MCF 10A (cell line): ENCODE results near the gene GRIK3. TPM values are rescaled to one million over a fixed set of nuclear protein-coding genes. Genes with fewer than 3 reads are reported as not detected.

Source experiments
- BruUV-seq: library from RNA; stranded (reverse); fragments of 400-500 nt; replicated peaks from 2 replicates; lab custom pipeline; 2021; lab: Mats Ljungman, UMichigan
- CTCF ChIA-PET: fragments of 300-600 bp; sonication (Branson Sonifier 250); formaldehyde crosslinking; extraction: SDS; loops from one replicate; lab custom pipeline; 2021; ENCODE audit warnings: antibody characterized with exemption, inconsistent platforms; lab: Yijun Ruan, JAX
- POLR2A ChIA-PET: fragments of 300-600, 350-650 bp; sonication (Branson Sonifier 250); formaldehyde crosslinking; extraction: SDS; loops from one replicate; lab custom pipeline; 2020; ENCODE audit warnings: antibody characterized with exemption, inconsistent platforms; lab: Yijun Ruan, JAX
- DNase-seq: peaks from one replicate; pipeline ENCODE4 v3.0.0-alpha.2; 2018; ENCODE audit not compliant: unreplicated experiment
- H3K27ac Mint-ChIP-seq: one replicate; pipeline ENCODE4 v1.8.0; 2022; ENCODE audit warnings: mild to moderate bottlenecking, low read depth, mixed read lengths; ENCODE audit not compliant: unreplicated experiment
- H3K27me3 Mint-ChIP-seq: one replicate; pipeline ENCODE4 v1.8.0; 2022; ENCODE audit warnings: mixed read lengths; ENCODE audit not compliant: insufficient read depth, unreplicated experiment
- H3K36me3 Mint-ChIP-seq: one replicate; pipeline ENCODE4 v1.8.0; 2022; ENCODE audit warnings: mild to moderate bottlenecking, moderate library complexity, mixed read lengths; ENCODE audit not compliant: insufficient read depth, unreplicated experiment
- H3K4me1 Mint-ChIP-seq: one replicate; pipeline ENCODE4 v1.8.0; 2022; ENCODE audit warnings: mixed read lengths; ENCODE audit not compliant: insufficient read depth, unreplicated experiment
- H3K4me3 Mint-ChIP-seq: one replicate; pipeline ENCODE4 v1.8.0; 2022; ENCODE audit warnings: mild to moderate bottlenecking, moderate library complexity, mixed read lengths; ENCODE audit not compliant: unreplicated experiment
- H3K9me3 Mint-ChIP-seq: one replicate; pipeline ENCODE4 v1.8.0; 2022; ENCODE audit warnings: mixed read lengths; ENCODE audit not compliant: unreplicated experiment
- CTCF ChIP-seq: fragments of 200-600 bp; IDR thresholded peaks from one replicate; pipeline ENCODE4 v1.8.0; 2022; ENCODE audit warnings: antibody characterized with exemption, mild to moderate bottlenecking; ENCODE audit not compliant: unreplicated experiment
- intact Hi-C: fragments of 100-400 bp; cut with micrococcal nuclease; formaldehyde crosslinking; loops from 2 replicates; pipeline ENCODE4 v1.14.1; 2022
- total RNA-seq: library from RNA; stranded (reverse); gene quantifications from 2 replicates; pipeline ENCODE4 v1.2.3, GENCODE V29; 2022

GRIK3 gene
- total RNA-seq, 1 experiment from 2014 or later, result not detected

GRCh38 chr1:36937371-36937770 lies 96.9 kb downstream of the GRIK3 start:
- ChIA-PET POLR2A (no interaction called here), CTCF (no interaction called here)
- H3K4me1 Mint-ChIP-seq, result no peaks in the 10 kb centered on the region
- H3K36me3 Mint-ChIP-seq, result no peaks in the 10 kb centered on the region
- no peak for TF ChIP-seq CTCF
- BruUV-seq, result no TSS peak
- intact Hi-C loops, result no loop called here
- no peak for DNase-seq
- no peak overlapping the region for H3K4me3 Mint-ChIP-seq
- no peak overlapping the region for H3K27ac Mint-ChIP-seq
- H3K27me3 Mint-ChIP-seq, result no peaks in the 10 kb centered on the region
- peaks cover 12% of the 10 kb centered on the region for H3K9me3 Mint-ChIP-seq

- DNase-seq, result no peak
- no TSS peak for BruUV-seq
- ChIA-PET POLR2A (no interaction called here), CTCF (no interaction called here)
- intact Hi-C loops, result no loop called here
- Mint-ChIP-seq H3K36me3 (no peaks in the 10 kb centered on the region), H3K4me1 (no peaks in the 10 kb centered on the region), H3K4me3 (no peak overlapping the region), H3K27me3 (no peaks in the 10 kb centered on the region), H3K27ac (no peak overlapping the region), H3K9me3 (peaks cover 12% of the 10 kb centered on the region)
- TF ChIP-seq CTCF, result no peak
These were observed 100.3 kb downstream of the GRIK3 start for GRCh38 chr1:36934061-36934460.

GRCh38 chr1:36927826-36928225 lies 106.5 kb downstream of the GRIK3 start:
- no peaks in the 10 kb centered on the region for H3K27me3 Mint-ChIP-seq
- H3K27ac Mint-ChIP-seq, result no peak overlapping the region
- DNase-seq, result no peak
- H3K4me1 Mint-ChIP-seq, result no peaks in the 10 kb centered on the region
- H3K4me3 Mint-ChIP-seq, result no peak overlapping the region
- peaks cover 7% of the 10 kb centered on the region for H3K9me3 Mint-ChIP-seq
- no peak for TF ChIP-seq CTCF
- ChIA-PET POLR2A (no interaction called here), CTCF (no interaction called here)
- intact Hi-C loops, result no loop called here
- BruUV-seq, result no TSS peak
- no peaks in the 10 kb centered on the region for H3K36me3 Mint-ChIP-seq

GRCh38 chr1:36925251-36925650 lies 109.1 kb downstream of the GRIK3 start:
- Mint-ChIP-seq H3K4me3 (no peak overlapping the region), H3K4me1 (no peaks in the 10 kb centered on the region), H3K9me3 (peaks cover 7% of the 10 kb centered on the region), H3K27ac (no peak overlapping the region), H3K36me3 (no peaks in the 10 kb centered on the region), H3K27me3 (no peaks in the 10 kb centered on the region)
- TF ChIP-seq CTCF, result no peak
- ChIA-PET CTCF (interaction anchor here (0.7 kb wide), 1 partner anchor 459 kb away, joined by 3 read pairs; no protein-coding TSS in a partner anchor), POLR2A (no interaction called here)
- intact Hi-C loops, result no loop called here
- BruUV-seq, result no TSS peak
- DNase-seq, result no peak
